Suprapubic skin (tissue), 4 donors: ENCODE data around the gene TNNC1. TPM values are rescaled to one million over a fixed set of nuclear protein-coding genes. Genes with fewer than 3 reads are reported as not detected.
A peak's percentile ranks its signal among the peaks of the same experiment; 100 is the strongest.

Experiments
- DNase-seq, 2 donors: peaks; one replicate each; pipeline ENCODE4 v3.0.0-alpha.2; 2019; ENCODE audit warnings: low spot score in 2 of 2
- H3K27ac ChIP-seq: fragments of 200-600 bp; sonication (generic); one replicate; pipeline ENCODE4 v1.5.1; 2019
- H3K27me3 ChIP-seq: fragments of 200-600 bp; sonication (generic); one replicate; pipeline ENCODE4 v1.5.1; 2019
- H3K36me3 ChIP-seq: fragments of 200-600 bp; sonication (generic); one replicate; pipeline ENCODE4 v1.5.1; 2019
- H3K4me1 ChIP-seq: fragments of 200-600 bp; sonication (generic); one replicate; pipeline ENCODE4 v1.5.1; 2019
- H3K4me3 ChIP-seq: fragments of 200-600 bp; sonication (generic); one replicate; pipeline ENCODE4 v1.5.1; 2019; ENCODE audit warnings: mild to moderate bottlenecking
- H3K9me3 ChIP-seq: fragments of 200-600 bp; sonication (generic); one replicate; pipeline ENCODE4 v1.5.1; 2019
- EP300 ChIP-seq: sonication (generic); formaldehyde crosslinking; IDR thresholded peaks from one replicate; pipeline ENCODE4 v1.6.1; 2017; ENCODE audit warnings: antibody characterized with exemption
- POLR2A ChIP-seq, 2 donors: fragments of 450-650 bp; IDR thresholded peaks; one replicate each; pipeline ENCODE4 v1.6.1; 2017; ENCODE audit warnings: antibody characterized with exemption in 2 of 2, mild to moderate bottlenecking in 2 of 2, moderate library complexity in 2 of 2
- POLR2AphosphoS5 ChIP-seq, 3 donors: sonication (generic); formaldehyde crosslinking; IDR thresholded peaks; one replicate each; pipeline ENCODE4 v1.6.1; 2017; ENCODE audit warnings: antibody characterized with exemption in 3 of 3
- WGBS: methylation state at CpG from one replicate; pipeline ENCODE4 v1.1.5; 2018; 5-methylcytosine and 5-hydroxymethylcytosine counted together
- total RNA-seq, 4 donors: library from RNA; depleted of rRNA; stranded (reverse); fragments of >200 nt; gene quantifications; one replicate each; pipeline ENCODE4 v1.1.0, GENCODE V29; 2016
- TF ChIP-seq, protein P1 (sequence below), 2 donors: fragments of 200-600 bp in 1 of 2; fragments of 450-650 bp in 1 of 2; sonication (generic) in 1 of 2; IDR thresholded peaks; one replicate each; pipeline ENCODE4 v1.5.1; 2016 to 2019; ENCODE audit warnings: antibody characterized with exemption in 2 of 2, mild to moderate bottlenecking in 1 of 2, moderate library complexity in 1 of 2

Gene TNNC1
- total RNA-seq, 4 donors from 2014 or later: 1.4 to 15.9 (median 8.4) TPM

DNA sequence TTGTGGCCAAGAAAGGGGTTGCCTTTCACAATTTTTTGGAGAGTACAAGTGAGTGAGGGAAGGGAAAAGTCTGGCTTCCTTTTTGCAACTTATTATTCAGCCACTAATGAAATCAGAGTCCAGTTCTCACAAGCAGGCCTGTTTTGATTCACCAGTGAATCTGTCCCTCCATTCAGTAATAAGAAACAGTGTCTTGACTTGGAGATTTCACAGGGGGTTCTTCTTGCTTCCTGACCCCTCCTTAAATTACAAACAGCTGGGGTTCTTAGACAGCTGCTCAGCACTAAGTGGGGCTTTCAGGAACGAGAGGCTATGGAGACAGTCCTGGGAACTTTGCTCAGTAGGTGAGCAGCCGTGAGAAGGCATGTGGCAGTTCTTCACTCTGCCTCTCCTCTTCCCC is 33.5 kb downstream of the TNNC1 start:
- no peak overlapping the region for H3K27ac ChIP-seq
- H3K4me3 ChIP-seq: no peak overlapping the region
- TF ChIP-seq POLR2A (IDR thresholded peaks at IDR 0.05) (no peak), POLR2AphosphoS5 (IDR thresholded peaks at IDR 0.05) (no peak), EP300 (no peak)
- TF ChIP-seq, protein P1, sequence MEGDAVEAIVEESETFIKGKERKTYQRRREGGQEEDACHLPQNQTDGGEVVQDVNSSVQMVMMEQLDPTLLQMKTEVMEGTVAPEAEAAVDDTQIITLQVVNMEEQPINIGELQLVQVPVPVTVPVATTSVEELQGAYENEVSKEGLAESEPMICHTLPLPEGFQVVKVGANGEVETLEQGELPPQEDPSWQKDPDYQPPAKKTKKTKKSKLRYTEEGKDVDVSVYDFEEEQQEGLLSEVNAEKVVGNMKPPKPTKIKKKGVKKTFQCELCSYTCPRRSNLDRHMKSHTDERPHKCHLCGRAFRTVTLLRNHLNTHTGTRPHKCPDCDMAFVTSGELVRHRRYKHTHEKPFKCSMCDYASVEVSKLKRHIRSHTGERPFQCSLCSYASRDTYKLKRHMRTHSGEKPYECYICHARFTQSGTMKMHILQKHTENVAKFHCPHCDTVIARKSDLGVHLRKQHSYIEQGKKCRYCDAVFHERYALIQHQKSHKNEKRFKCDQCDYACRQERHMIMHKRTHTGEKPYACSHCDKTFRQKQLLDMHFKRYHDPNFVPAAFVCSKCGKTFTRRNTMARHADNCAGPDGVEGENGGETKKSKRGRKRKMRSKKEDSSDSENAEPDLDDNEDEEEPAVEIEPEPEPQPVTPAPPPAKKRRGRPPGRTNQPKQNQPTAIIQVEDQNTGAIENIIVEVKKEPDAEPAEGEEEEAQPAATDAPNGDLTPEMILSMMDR (IDR thresholded peaks at IDR 0.05): no peak
- H3K36me3 ChIP-seq: peaks cover 29% of the 10 kb centered on the region
- no peaks in the 10 kb centered on the region for H3K27me3 ChIP-seq
- WGBS: 77% methylated on average over 2 of the region's 2 CpGs
- peak in 1 of 2 donors; percentile 13 for DNase-seq
- peaks cover 11% of the 10 kb centered on the region for H3K4me1 ChIP-seq
- no peaks in the 10 kb centered on the region for H3K9me3 ChIP-seq

DNA sequence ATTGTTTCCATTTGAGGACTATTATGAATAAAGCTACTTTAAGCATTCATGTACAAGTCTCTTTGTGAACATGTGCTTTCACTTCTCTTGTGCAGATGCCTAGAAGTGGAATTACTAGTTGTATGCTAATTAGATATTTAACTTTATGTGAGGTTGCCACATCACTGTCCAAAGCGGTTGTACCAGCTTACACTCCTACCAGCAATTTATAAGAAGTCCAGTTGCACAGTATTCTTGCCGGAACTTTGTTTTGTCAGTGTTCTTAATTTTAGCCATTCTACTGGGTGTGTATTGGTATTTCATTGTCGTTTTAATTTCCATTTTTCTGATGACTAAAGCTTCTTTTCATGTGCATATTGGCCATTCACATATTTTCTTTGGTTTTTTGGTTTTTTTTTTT is 38.0 kb downstream of the TNNC1 start:
- H3K4me1 ChIP-seq: peaks cover 49% of the 10 kb centered on the region
- TF ChIP-seq EP300: no peak
- no peak for TF ChIP-seq POLR2A (IDR thresholded peaks at IDR 0.05)
- TF ChIP-seq, protein P1 (IDR thresholded peaks at IDR 0.05): no peak
- no peak for TF ChIP-seq POLR2AphosphoS5 (IDR thresholded peaks at IDR 0.05)
- no peak for DNase-seq
- no peak overlapping the region for H3K27ac ChIP-seq
- no peaks in the 10 kb centered on the region for H3K27me3 ChIP-seq
- H3K36me3 ChIP-seq: peaks cover 15% of the 10 kb centered on the region
- no peak overlapping the region for H3K4me3 ChIP-seq
- WGBS: 57% methylated on average over 3 of the region's 3 CpGs
- H3K9me3 ChIP-seq: no peaks in the 10 kb centered on the region

DNA sequence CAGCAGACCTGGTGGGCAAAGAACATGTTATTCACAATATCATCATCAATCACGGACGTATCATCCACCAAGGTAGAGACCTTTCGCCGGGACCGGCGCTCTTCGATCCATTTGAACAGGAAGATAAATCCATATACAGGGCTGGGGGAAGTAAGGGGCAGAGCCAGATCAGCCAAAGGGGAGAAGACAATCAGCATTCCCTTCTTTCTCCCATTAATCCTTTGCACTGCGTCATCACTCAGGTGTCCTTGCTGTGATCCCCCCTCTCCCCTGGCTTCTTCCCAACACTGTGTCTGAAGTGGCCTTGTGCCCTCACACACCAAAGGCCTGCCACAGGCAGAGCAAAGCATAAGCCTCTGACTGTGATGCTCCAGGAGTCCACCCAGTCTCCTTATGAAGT is 45.4 kb downstream of the TNNC1 start:
- Histone ChIP-seq H3K27ac (no peak overlapping the region), H3K4me1 (peaks cover 83% of the 10 kb centered on the region), H3K9me3 (no peaks in the 10 kb centered on the region), H3K27me3 (no peaks in the 10 kb centered on the region), H3K4me3 (peak overlapping the region; percentile 99), H3K36me3 (peaks cover 45% of the 10 kb centered on the region)
- 87% methylated on average over 8 of the region's 8 CpGs for WGBS
- TF ChIP-seq EP300 (no peak), POLR2A (IDR thresholded peaks at IDR 0.05) (no peak), POLR2AphosphoS5 (IDR thresholded peaks at IDR 0.05) (no peak)
- TF ChIP-seq, protein P1 (IDR thresholded peaks at IDR 0.05): no peak
- peak in 1 of 2 donors; percentile 57 for DNase-seq

DNA sequence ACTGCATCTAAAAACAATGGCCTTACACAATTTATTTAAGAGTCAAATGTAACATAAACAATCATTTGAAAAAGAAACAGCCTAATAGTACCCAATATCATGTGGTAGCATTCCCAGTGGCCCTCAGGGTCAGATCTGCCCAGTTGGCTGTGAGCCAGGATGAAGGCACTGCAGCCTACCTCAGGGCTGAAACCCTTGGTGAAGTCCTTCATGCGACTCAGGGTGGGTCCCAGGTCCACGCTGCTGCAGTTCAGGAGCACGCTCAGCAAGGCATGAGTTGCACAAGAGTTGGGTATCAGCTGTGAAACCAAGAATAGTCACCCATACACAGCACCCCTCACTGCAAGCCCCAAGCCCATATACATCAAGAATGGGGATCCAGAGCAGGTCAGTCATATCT is 46.1 kb downstream of the TNNC1 start:
- 49% methylated on average over 3 of the region's 3 CpGs for WGBS
- H3K9me3 ChIP-seq: no peaks in the 10 kb centered on the region
- no peak overlapping the region for H3K4me3 ChIP-seq
- no peaks in the 10 kb centered on the region for H3K27me3 ChIP-seq
- peak overlapping the region; percentile 90 for H3K27ac ChIP-seq
- peaks cover 83% of the 10 kb centered on the region for H3K4me1 ChIP-seq
- DNase-seq: peak in 1 of 2 donors; percentile 64
- H3K36me3 ChIP-seq: peaks cover 52% of the 10 kb centered on the region
- TF ChIP-seq POLR2A (IDR thresholded peaks at IDR 0.05) (no peak), EP300 (no peak), POLR2AphosphoS5 (IDR thresholded peaks at IDR 0.05) (no peak)
- TF ChIP-seq, protein P1 (IDR thresholded peaks at IDR 0.05): no peak

DNA sequence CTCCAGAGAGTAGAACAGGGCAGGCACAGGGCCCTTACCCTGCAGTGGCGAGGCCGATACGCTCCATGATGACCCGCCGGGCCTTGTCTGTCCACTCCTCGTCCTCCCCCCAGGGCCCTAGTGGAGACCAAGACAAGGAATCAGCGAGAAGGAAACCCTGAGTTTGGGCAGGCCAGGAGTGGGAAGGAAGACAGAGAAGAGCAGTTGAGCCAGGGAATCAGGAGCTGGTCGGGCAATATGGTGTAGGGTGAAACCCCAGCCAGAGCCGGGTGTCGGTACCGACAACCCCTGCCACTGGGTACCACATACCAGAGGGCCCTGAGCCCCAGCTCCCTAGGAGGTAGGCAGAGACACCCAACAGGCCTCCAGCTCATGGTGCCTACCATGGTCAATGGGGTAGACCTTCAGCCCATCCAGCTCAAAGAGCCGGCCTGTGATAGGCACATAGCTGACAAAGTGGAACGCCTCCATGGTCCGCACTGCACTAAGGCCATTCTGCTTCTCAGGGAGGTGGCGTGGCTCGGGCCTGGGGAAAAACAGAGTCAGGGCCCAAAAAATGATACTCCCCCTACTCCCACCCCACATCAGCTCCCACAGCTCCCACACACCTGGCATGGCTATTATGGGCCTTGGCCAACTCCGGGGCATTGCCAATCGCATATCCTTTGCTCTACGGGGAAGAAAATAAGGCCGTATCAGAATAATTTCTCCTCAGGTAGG is 46.9 kb downstream of the TNNC1 start:
- Histone ChIP-seq H3K4me3 (peak overlapping the region; percentile 28), H3K27me3 (no peaks in the 10 kb centered on the region), H3K36me3 (peaks cover 60% of the 10 kb centered on the region), H3K9me3 (no peaks in the 10 kb centered on the region), H3K4me1 (peaks cover 83% of the 10 kb centered on the region), H3K27ac (peak overlapping the region; percentile 90)
- DNase-seq: peak in 1 of 2 donors; percentile 67
- TF ChIP-seq, protein P1 (IDR thresholded peaks at IDR 0.05): no peak
- TF ChIP-seq EP300: no peak
- TF ChIP-seq POLR2AphosphoS5 (IDR thresholded peaks at IDR 0.05): no peak
- TF ChIP-seq POLR2A (IDR thresholded peaks at IDR 0.05): no peak
- 88% methylated on average over 15 of the region's 20 CpGs for WGBS
